Measurements from ENCODE around the gene DYSF.

Gene DYSF

DNA sequence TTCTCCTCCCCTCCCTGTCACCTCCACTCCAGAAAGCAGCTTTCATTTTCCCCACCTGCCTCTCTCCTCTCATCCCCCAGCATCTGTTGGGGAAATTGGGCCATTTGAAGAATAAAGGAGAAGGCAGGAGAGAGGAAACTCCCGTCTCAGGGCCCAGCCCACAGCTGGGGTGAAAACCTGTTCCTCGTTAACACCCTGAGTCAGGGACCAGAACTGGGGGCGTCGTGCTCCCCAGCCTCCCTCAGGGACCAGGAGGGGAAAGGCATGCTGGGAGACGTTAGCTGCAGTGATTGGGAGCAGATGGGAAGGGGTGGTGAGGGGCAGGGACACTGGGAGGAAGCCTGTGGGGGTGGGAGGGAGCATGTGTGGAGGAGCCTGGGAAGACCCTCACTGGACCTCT, 251.3 kb downstream of the DYSF start:
- Histone ChIP-seq H3K27ac (no peak overlapping the region), H3K4me3 (no peak overlapping the region)

DNA sequence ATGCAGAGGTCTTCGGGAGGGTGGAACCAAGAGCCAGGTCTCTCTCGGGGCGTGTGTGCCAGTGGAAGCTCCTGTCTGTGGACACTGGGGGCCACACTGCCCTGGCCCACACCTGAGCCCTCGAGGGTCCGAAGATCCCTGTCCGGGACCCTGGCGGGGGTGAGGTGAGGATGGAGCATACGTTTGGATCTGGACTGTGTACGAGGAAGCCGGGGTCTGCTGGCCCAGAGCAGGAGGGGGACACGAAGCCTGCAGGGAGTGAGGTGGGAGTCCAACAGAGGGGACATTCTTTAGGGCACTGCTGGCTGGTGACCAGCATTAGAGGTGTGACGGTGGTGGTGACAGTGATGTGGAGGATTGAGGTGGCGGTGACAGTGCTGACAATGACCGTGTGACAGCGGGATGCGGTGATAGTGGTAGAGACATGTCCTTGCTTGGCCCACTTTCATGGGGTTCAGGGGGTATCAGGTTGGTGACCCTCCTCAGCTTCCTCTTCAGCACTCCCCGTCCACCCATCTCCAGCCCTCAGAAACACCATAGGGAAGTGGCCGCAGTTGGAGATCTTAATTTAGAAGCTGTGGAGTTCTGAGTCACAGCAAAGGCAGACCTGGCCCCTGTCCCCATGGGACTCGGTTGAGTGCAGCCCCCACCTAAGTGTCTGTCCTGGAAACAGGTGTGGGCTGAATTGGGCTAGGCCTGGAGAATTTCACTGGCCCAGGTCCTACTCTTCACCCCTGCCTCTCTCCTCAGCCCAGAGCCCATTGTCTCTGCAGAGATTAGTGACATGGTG, 252.0 kb downstream of the DYSF start:
- Histone ChIP-seq H3K27ac (no peak overlapping the region), H3K4me3 (no peak overlapping the region)

DNA sequence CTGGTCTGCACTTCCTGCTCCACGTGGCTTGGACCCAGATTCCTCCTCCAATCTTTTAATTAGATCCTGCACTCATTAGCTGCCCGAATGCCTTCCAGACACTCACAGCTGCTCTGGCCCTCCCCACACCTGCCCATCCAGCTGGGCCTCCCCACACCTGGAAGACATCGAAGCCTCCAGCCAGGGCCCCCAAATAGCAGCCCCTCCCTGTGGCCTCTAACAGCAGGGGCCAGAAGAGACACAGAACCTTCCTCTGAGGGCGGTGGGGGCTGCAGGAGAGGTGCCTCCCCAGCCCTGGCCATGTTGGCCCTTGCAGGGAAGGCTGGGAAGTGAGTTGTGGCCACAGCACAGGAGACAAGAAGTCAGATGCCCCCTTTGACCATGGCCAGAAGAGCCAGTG, 252.8 kb downstream of the DYSF start:
- Histone ChIP-seq H3K27ac (no peak overlapping the region), H3K4me3 (no peak overlapping the region)

DNA sequence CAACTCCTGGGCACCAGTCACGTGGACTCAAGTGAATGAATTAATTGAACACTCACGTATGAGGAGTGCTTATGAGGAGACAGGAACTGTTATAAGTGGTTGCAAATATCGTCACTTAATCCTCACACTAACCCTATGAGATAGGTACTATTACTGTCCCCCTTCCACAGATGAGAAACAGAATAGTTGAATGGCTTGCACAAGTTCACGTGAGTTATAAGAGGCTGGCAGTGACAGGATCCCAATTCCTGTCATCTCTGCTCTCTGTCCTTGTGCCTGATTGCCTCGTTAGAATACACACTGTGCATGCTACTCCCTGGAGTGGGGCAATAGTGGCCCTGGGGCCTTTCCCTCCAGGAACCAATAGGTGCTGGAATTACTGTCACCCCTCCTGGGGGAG, 253.5 kb downstream of the DYSF start:
- Histone ChIP-seq H3K27ac (no peak overlapping the region), H3K4me3 (no peak overlapping the region)

DNA sequence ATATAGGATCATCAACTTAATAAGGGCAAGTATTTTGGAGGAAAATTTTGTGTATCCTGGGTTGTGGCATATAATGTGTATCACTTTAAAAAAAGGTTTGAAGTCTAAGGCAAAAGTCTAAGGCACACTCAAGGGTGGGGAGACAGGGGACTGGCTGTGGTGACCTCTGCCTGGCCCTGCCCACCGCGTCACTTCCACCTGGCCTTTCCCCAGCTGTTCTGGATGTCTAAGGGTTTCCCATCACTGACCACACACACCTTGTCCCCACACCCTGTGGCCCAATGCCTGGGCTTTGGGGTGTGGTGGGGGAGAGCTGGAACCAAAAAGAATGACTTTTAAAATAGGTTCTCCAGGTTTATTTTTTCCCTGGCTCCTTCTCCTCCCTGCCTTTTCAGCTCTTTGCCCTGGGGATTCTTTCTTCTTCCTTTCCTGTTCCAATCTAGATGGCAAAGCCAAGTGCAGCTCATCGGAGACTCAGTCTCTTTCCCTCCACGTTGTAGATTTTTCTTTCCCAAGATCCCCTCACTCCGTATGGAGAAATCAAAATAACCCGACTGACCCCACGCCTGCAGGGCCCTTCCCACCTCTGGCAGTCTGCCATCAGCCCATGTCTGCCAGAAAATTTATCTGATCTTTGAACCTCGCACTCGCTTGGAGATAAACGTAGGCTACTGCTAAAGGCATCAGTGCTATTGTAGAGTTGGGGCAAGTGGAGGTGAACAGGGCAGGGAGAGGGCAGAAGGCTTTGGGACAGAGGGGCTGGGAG, 257.2 kb downstream of the DYSF start:
- no peak overlapping the region for H3K4me3 ChIP-seq
- no peak overlapping the region for H3K27ac ChIP-seq

DNA sequence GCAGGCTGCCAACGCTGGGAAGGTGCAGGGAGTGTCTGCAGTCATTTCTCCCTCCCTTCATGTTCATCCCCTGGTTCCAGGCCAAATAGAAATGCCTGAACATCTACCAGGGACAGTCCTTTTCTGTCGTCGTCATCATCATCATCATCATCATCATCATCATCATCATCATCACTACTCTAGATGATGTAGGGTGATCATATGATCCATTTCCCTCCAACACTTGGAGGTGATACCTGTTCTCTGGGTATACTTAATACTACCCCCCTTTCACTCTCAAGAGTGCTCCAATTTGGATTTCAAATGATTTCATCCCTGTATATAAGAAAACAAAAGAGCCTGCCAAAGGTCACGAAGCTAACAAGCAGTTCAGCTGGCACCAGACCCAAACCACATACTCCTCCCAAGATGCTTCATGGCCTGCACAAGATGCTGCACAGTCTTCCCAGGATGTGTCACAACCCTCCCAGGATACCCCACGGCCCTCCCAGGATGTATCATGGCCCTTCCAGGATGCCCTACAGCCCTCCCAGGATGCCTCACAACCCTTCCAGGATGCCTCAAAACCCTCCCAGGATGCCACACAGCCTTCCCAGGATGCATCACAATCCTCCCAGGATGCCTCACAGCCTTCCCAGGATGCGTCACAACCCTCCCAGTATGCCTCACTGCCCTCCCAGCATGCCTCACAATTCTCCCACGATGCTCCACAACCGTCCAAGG, 257.9 kb downstream of the DYSF start:
- no peak overlapping the region for H3K4me3 ChIP-seq
- no peak overlapping the region for H3K27ac ChIP-seq

DNA sequence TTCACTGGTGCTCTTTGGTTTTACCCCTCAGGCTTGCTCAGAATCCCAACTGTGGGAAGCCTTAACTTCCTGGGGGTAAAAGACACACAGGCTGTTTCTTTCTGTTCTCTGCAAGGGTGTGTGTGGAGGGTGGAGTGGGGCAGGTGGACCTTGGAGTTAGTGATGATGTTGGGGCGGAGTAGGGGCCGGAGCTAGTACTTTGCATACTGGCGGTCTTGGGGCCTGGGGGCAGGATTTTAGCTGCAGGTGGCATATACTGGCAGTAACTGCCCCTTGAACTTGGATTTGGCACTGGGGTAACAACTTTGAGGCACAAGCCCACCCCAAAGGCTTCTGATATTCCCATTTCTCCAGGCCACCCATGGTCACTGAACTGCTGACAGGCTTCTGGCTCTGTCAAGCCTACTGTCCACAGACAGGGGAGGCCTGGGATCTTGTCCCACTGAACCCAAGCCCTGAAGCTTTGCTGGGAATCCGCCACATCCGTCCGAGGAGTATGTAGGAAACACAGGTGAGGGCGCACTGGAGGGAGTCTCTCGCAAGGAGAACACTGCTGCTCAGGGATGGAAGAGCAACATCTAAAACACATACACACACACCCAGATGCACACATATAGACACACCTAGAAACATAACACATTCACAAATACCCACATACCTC, 258.9 kb downstream of the DYSF start:
- H3K4me3 ChIP-seq: no peak overlapping the region
- no peak overlapping the region for H3K27ac ChIP-seq

DNA sequence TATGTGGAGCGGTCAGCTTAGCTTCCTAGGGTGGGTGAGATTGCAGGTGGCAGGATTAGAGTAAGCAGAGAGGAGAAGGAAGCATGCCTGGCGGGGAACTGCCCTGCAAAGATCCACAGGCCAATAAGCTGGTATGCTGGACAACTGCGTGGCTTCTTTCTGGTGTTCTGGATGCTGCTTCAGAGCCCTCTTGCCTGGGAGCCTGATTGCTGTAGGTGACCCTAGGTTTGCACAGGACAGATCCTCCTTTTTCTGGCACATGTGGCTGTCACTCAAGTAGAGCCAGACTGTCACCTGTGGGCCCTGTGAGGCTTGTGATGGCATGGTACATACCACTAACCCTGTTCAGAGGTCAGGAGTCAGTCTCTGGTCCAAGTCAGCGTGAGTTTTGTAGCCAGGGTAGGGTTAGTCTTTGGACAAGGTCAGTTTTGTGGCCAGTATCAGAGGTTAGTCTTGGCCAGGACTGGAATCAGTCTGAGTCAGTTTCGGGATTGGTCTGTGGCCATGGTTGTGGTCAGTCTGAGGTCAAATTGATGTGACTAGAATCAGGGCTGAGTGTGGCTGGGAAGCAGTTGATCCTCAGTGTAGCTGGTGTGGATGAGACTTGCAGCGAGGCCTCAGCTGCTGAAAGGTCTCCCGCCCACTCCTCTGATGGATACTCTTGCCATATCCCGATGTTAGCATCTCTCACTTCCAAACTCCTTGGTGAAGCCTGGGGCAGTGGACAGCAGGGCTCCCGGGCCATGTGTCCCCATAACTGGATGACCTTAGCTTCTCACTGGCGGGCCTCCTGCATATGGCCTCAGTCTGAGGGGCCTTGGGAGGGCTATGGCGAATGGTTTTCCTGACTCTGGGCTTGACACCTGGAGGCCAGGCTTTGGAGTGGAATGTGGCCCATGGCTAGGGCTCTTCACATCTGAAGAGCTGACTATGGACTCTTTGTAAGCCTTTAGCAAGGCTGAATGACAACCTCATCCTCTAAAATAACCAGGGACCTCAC, 260.5 kb downstream of the DYSF start:
- H3K27ac ChIP-seq: no peak overlapping the region
- no peak overlapping the region for H3K4me3 ChIP-seq

DNA sequence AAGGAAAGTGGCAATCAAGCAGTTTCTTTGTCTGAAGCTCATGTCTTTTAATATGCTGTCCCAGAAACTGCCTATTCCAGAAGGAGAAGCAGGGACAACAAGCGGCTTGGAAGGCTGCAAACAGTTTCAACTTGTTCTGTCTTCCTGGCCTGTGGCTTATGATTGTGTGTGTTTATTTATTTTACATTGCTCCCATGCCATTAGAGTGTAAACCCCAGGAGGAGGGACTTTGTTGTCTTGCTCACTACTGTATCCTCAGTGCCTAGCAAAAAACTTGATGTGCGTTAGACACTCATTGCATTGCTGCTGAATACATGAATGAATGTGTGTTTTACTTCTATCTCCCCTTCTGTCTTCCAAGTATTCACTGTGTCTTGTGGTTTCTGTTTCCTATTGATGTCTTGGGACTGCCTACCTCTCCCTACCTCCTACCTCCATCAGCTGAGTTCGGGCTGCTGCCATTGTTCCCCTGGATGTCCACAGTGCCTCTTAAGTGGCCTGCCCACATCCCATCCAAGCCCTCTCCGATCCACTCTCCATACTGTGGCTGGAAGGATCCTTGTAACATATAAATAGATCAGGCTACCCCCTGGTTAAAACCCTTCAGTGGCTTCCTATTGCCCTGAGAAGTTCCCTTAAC, 261.4 kb downstream of the DYSF start:
- Histone ChIP-seq H3K4me3 (no peak overlapping the region), H3K27ac (no peak overlapping the region)

DNA sequence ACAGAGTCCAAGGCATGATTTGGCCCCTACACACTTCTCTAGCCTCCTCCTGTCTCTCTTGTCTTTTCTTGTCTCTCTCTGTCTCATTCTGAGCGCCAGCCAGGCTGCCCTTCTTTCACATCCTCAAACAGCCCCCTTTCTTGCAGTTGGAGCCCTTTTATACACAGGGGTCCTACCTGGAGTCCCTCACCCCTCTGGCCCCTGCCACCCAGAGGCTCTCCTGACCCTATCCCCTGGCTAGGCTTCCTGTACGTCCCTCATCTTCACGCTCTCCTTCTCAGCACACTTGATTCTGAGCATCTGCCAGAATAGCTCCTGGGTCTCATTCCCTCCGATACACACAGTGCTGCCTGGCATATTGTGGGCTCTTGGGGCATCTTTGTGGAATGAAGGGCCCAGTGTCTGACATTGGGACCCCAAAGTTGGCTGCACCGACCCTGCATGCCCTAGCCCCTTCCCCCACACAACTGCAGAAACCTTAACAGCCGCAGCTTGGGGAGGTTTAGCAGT, 261.9 kb downstream of the DYSF start:
- Histone ChIP-seq H3K27ac (no peak overlapping the region), H3K4me3 (no peak overlapping the region)

DNA sequence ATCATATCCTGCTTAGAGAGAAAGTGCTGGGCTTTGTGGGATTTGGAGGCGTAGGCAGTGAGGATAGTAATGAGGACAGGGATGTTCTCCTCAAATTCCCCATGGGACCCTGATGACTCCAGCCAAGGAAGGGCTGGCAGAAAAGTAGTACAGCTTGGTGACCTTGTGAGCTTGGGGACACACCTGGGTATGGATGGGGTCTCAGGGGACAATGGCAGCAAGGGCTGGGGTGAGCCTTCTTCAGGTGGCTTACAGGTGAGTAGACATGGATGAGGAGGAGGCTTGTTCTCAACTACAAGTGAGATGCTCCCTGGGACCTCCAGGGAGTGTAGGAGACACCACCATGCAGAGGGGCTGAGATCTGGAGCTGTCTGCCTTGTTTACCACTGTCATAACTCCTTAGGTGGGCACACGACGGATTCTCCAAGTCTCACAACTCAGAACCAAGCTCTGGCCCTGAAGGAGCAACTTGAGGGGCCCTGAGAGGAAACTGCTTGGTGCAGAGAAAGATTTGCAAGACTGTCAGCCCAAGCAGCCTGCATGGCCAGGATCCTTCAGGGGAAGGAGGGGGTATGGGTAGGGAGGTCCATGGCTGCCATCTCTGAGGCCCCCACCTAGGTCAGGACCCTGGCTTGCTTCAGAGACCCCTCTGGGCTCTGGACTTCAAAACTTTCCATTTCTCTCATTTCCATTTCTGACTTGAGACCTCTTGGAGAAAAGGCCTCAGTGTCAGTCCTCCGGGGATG, 262.8 kb downstream of the DYSF start:
- Histone ChIP-seq H3K4me3 (no peak overlapping the region), H3K27ac (peak overlapping the region in 2 of 21 experiments; percentile 21 to 47)

DNA sequence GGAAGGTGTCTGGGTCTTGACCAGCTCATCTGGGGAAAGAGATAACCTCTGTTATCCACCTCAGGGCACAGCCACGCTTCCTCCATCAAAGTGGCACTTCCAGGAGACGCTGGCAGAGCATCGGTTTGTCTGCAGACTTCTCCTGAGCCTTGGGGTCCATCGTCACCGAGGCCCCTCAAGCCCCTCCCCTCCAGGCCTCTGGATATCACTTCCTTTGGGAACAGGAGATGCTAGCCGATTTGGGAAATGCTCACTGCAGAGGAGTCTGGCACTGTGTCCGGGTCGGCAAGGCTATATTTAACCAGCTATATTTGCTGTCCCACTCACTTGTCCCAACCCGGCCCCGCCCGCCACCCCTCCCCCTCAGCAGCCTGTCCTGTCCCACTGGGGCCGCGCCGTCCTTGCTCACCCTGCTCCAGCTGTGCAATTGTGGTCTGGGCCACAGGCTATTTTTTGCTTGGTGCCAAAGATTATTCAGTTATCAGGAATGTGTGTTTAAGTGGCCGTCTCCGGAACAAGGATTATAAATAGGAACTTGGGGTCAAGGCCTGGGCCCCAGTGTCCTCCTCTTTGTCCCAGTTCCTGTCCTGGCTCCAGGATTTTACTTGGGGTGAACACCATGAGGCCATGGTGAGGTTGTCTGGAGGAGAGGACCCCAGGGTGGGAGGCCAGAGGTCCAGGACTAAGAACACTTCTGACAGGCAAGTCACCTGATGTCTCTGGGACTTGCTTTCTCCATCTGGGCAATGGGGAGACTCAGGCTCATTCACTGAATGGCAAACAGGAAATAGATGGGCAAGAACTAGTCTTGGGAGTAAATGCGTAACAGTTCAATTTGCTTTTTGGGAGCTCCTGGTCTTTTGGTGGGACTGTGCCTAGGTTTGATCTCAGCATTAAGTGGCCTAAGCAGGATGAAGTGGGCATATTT, 263.6 kb downstream of the DYSF start:
- Histone ChIP-seq H3K4me3 (no peak overlapping the region), H3K27ac (peak overlapping the region in 8 of 21 experiments; percentile 21 to 53 (median 44))

DNA sequence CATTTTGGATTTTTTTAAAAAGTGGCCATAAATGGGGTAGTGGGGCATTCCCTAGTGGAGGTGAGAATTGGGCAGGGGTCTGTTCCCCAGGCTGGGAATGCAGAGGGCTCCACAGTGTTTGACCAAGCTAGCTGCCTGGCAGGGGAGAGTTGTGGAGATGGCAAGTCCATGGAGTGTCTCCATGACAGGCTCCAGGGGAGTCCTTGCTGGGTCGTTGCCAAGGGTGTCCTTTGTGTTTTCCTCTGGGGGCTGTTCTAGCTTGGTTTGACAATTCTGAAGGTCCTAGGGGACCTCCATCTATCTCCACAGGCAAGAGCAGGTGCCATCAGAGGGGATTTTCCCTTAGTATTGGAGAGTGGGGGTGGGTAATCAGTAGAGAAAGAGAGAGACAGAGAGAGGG, 265.3 kb downstream of the DYSF start:
- peak overlapping the region in 3 of 21 experiments; percentile 4 to 68 (median 5) for H3K27ac ChIP-seq
- no peak overlapping the region for H3K4me3 ChIP-seq

DNA sequence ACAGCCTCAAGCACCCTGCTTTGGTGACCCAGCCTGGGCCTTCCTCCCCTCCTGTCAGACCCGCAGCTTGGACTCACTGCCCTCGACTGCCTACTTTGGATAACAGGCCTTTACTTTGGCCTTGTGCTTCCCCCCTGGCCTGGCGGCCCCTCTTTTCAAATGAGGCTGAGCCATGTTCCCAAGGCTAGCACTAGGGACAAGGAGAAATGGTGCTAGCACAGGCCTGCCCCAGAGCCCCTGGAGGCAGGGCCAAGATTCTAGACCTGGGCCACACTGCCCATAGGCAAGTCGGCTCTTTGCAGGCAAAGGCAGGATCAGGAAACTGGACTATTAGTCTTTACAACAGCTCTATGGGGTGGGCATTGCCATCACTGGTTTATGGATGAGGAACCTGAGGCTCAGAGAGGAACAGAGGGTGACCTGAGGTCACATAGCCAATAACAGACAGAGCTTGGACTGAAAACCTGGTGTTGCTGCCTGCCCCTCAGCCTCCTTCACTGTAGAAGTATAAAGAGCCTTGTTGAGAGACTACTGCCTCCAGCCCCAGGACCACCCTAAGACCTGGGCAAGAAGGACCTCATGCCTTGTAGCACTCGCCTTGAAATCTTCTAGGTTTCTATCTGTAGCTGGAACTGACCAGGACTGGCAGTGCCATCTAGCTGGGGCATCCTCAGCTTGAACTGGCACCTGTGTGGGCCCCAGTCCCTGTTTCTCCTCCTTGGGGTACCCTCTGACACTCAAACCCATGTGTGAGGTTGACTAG, 266.3 kb downstream of the DYSF start:
- Histone ChIP-seq H3K27ac (peak overlapping the region in 11 of 21 experiments; percentile 16 to 87 (median 51)), H3K4me3 (no peak overlapping the region)

DNA sequence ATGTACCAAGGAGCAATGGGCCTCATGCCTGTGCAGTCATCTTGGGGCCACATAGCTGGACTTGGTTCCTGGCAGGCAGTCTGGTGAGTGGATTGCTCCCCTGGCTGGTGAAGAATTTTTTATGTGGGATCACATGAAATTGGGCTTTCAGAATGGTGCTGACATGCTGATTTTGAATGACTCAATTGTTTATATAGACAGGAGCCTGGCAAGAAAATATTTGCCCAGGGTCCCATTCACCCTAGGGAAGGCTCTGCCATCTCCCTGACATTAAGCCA, 266.9 kb downstream of the DYSF start:
- Histone ChIP-seq H3K4me3 (no peak overlapping the region), H3K27ac (peak overlapping the region in 10 of 21 experiments; percentile 22 to 87 (median 60))
